Right ventricle myocardium superior (tissue), 1 donor: ENCODE measurements around the gene AP1G1. TPM values are rescaled to one million over a fixed set of nuclear protein-coding genes. Genes with fewer than 3 reads are reported as not detected.
A peak's percentile ranks its signal among the peaks of the same experiment; 100 is the strongest.
"Not testable (repeated sequence)": the region's sequence is repeated elsewhere in the genome, so short reads cannot be mapped to it uniquely, and the experiment has no call there.

Source experiments
- ATAC-seq: fragments of 200-7000 bp; cut with Tn5 transposase; one replicate; pipeline ENCODE4 v1.9.1; 2020; ENCODE audit warnings: mild to moderate bottlenecking; ENCODE audit not compliant: poor library complexity
- DNase-seq: peaks from one replicate; pipeline ENCODE4 v3.0.0-alpha.2; 2020
- intact Hi-C: fragments of 100-400 bp; cut with DNase I; formaldehyde crosslinking; loops from one replicate; pipeline ENCODE4 v1.11.2; 2022
- total RNA-seq: library from RNA; stranded (reverse); fragmentation: NEBNext Ultra II Directional; extraction: Animal tissue kit (Norgen Biotek cat#: 25700); gene quantifications from one replicate; pipeline ENCODE4 v1.2.1, GENCODE V29; 2021
- donor health status: DM: no; HTN: yes; CAD: no; lungs with severe emphysema.

The AP1G1 gene
- total RNA-seq, 1 donor from 2014 or later = 27.2 TPM

- ATAC-seq (peak; percentile 58), DNase-seq (peak; percentile 75)
- intact Hi-C loops = no loop called here
Measured at GRCh38 chr16:71722801-71723536, 85.7 kb downstream of the AP1G1 start.

GRCh38 chr16:71721066-71721740, 87.4 kb downstream of the AP1G1 start:
- intact Hi-C loops = no loop called here
- no peak for ATAC-seq

GRCh38 chr16:71712501-71712900, 96.1 kb downstream of the AP1G1 start:
- ATAC-seq = no peak
- no peak for DNase-seq
- intact Hi-C loops = no loop called here

More at GRCh38 chr16:71721066-71721740, 87.4 kb downstream of the AP1G1 start:
- DNase-seq = no peak

- no peak for ATAC-seq
- DNase-seq = no peak
- intact Hi-C loops = no loop called here
Measured at GRCh38 chr16:71711789-71712188, 96.8 kb downstream of the AP1G1 start.

- intact Hi-C loops = no loop called here
- DNase-seq (no peak), ATAC-seq (no peak)
Measured at GRCh38 chr16:71709229-71709781, 99.3 kb downstream of the AP1G1 start.

- intact Hi-C loops = no loop called here
- no peak for DNase-seq
- no peak for ATAC-seq
Measured at GRCh38 chr16:71708696-71709095, 99.9 kb downstream of the AP1G1 start.

- intact Hi-C loops = no loop called here
- ATAC-seq (no peak), DNase-seq (no peak)
Measured at GRCh38 chr16:71707199-71707598, 101.4 kb downstream of the AP1G1 start.

- intact Hi-C loops = no loop called here
- DNase-seq = no peak
- ATAC-seq = no peak
Measured at GRCh38 chr16:71706046-71706445, 102.6 kb downstream of the AP1G1 start.

- ATAC-seq (no peak), DNase-seq (no peak)
- intact Hi-C loops = no loop called here
Measured at GRCh38 chr16:71703333-71703732, 105.3 kb downstream of the AP1G1 start.

- intact Hi-C loops = no loop called here
- ATAC-seq = no peak
- no peak for DNase-seq
Measured at GRCh38 chr16:71700831-71701230, 107.8 kb downstream of the AP1G1 start.

- DNase-seq (no peak), ATAC-seq (no peak)
- intact Hi-C loops = no loop called here
Measured at GRCh38 chr16:71698491-71698890, 110.1 kb downstream of the AP1G1 start.

GRCh38 chr16:71693164-71693563, 115.5 kb downstream of the AP1G1 start:
- no peak for DNase-seq
- intact Hi-C loops = no loop called here
- no peak for ATAC-seq

- intact Hi-C loops = no loop called here
- DNase-seq = no peak
- no peak for ATAC-seq
Measured at GRCh38 chr16:71689901-71690300, 118.7 kb downstream of the AP1G1 start.

- no peak for DNase-seq
- ATAC-seq = no peak
- intact Hi-C loops = no loop called here
Measured at GRCh38 chr16:71687861-71688260, 120.8 kb downstream of the AP1G1 start.

- ATAC-seq, intact Hi-C loops, DNase-seq: not testable (repeated sequence)
Measured at GRCh38 chr16:71684280-71684679, 124.4 kb downstream of the AP1G1 start.

- ATAC-seq (no peak), DNase-seq (no peak)
- intact Hi-C loops = no loop called here
Measured at GRCh38 chr16:71681360-71681759, 127.3 kb downstream of the AP1G1 start.
